ENCODE data around the gene ARHGAP42.

Gene ARHGAP42

GRCh38 chr11:100791103-100791502, 104.0 kb downstream of the ARHGAP42 start:
- FAIRE-seq, result no peak

GRCh38 chr11:100791860-100792259, 104.8 kb downstream of the ARHGAP42 start:
- FAIRE-seq (no peak), DNase-seq (ENCODE audit: insufficient read length, low spot score) (peak; percentile 62)

More at GRCh38 chr11:100791103-100791502, 104.0 kb downstream of the ARHGAP42 start:
- DNase-seq (ENCODE audit: insufficient read length, low spot score), result no peak

GRCh38 chr11:100793525-100793924, 106.4 kb downstream of the ARHGAP42 start:
- FAIRE-seq (no peak), DNase-seq (ENCODE audit: insufficient read length, low spot score) (no peak)

- no peak for DNase-seq (ENCODE audit: insufficient read length, low spot score)
- FAIRE-seq, result no peak
Measured at GRCh38 chr11:100794446-100794845, 107.4 kb downstream of the ARHGAP42 start.

- no peak for DNase-seq (ENCODE audit: insufficient read length, low spot score)
- no peak for FAIRE-seq
Measured at GRCh38 chr11:100799445-100799844, 112.4 kb downstream of the ARHGAP42 start.

GRCh38 chr11:100800202-100800601, 113.1 kb downstream of the ARHGAP42 start:
- FAIRE-seq, result peak; percentile 69
- no peak for DNase-seq (ENCODE audit: insufficient read length, low spot score)

- FAIRE-seq, result no peak
- no peak for DNase-seq (ENCODE audit: insufficient read length, low spot score)
Measured at GRCh38 chr11:100801225-100801999, 114.3 kb downstream of the ARHGAP42 start.

GRCh38 chr11:100805506-100806199, 118.6 kb downstream of the ARHGAP42 start:
- DNase-seq (ENCODE audit: insufficient read length, low spot score) (no peak), FAIRE-seq (no peak)

GRCh38 chr11:100806296-100806695, 119.2 kb downstream of the ARHGAP42 start:
- FAIRE-seq (no peak), DNase-seq (ENCODE audit: insufficient read length, low spot score) (no peak)

GRCh38 chr11:100808904-100809491, 121.9 kb downstream of the ARHGAP42 start:
- peak; percentile 62 for DNase-seq (ENCODE audit: insufficient read length, low spot score)

GRCh38 chr11:100810146-100810545, 123.1 kb downstream of the ARHGAP42 start:
- DNase-seq (ENCODE audit: insufficient read length, low spot score) (peak; percentile 35), FAIRE-seq (no peak)

More at GRCh38 chr11:100808904-100809491, 121.9 kb downstream of the ARHGAP42 start:
- FAIRE-seq, result peak; percentile 64

GRCh38 chr11:100810666-100811065, 123.6 kb downstream of the ARHGAP42 start:
- FAIRE-seq (no peak), DNase-seq (ENCODE audit: insufficient read length, low spot score) (no peak)

- peak; percentile 55 for FAIRE-seq
- DNase-seq (ENCODE audit: insufficient read length, low spot score), result no peak
Measured at GRCh38 chr11:100812517-100812916, 125.4 kb downstream of the ARHGAP42 start.

- DNase-seq (ENCODE audit: insufficient read length, low spot score), result no peak
- FAIRE-seq, result no peak
Measured at GRCh38 chr11:100815787-100816330, 128.8 kb downstream of the ARHGAP42 start.

GRCh38 chr11:100816823-100817222, 129.7 kb downstream of the ARHGAP42 start:
- DNase-seq (ENCODE audit: insufficient read length, low spot score), result no peak
- peak; percentile 80 for FAIRE-seq

GRCh38 chr11:100817620-100818019, 130.5 kb downstream of the ARHGAP42 start:
- DNase-seq (ENCODE audit: insufficient read length, low spot score) (no peak), FAIRE-seq (no peak)

GRCh38 chr11:100820621-100821020, 133.5 kb downstream of the ARHGAP42 start:
- DNase-seq (ENCODE audit: insufficient read length, low spot score) (no peak), FAIRE-seq (no peak)

GRCh38 chr11:100821198-100821597, 134.1 kb downstream of the ARHGAP42 start:
- FAIRE-seq (no peak), DNase-seq (ENCODE audit: insufficient read length, low spot score) (no peak)

GRCh38 chr11:100823360-100823759, 136.3 kb downstream of the ARHGAP42 start:
- no peak for DNase-seq (ENCODE audit: insufficient read length, low spot score)
- no peak for FAIRE-seq

- DNase-seq (ENCODE audit: insufficient read length, low spot score) (no peak), FAIRE-seq (no peak)
Measured at GRCh38 chr11:100824041-100824809, 137.1 kb downstream of the ARHGAP42 start.

All from HTR-8/SVneo (cell line).